AG10803 (cell line): ENCODE measurements around the gene BTBD16.

Experiments
- DNase-seq: peaks from one replicate; pipeline ENCODE4 v3.0.0; 2010; ENCODE audit warnings: low read depth
- H3K4me3 ChIP-seq: 2 replicates; pipeline ENCODE4 v1.5.1; 2011; ENCODE audit warnings: mild to moderate bottlenecking, low read length, control low read depth
- CTCF ChIP-seq: conservative IDR thresholded peaks from 2 replicates; pipeline ENCODE4 v1.5.1; 2011; ENCODE audit warnings: mild to moderate bottlenecking, low read length, control low read depth, inconsistent platforms

Gene BTBD16

GRCh38 chr10:122306282-122306681 lies 35.2 kb downstream of the BTBD16 start:
- no peak overlapping the region for H3K4me3 ChIP-seq
- no peak for TF ChIP-seq CTCF
- DNase-seq = no peak

GRCh38 chr10:122306744-122307143 lies 35.6 kb downstream of the BTBD16 start:
- DNase-seq = no peak
- H3K4me3 ChIP-seq = no peak overlapping the region
- no peak for TF ChIP-seq CTCF

GRCh38 chr10:122307669-122308416 lies 36.7 kb downstream of the BTBD16 start:
- peak; percentile 94 for DNase-seq
- peak overlapping the region; percentile 51 for H3K4me3 ChIP-seq

GRCh38 chr10:122308417-122309141 lies 37.5 kb downstream of the BTBD16 start:
- no peak for TF ChIP-seq CTCF
- no peak for DNase-seq
- H3K4me3 ChIP-seq = peak overlapping the region; percentile 51

More at GRCh38 chr10:122307669-122308416, 36.7 kb downstream of the BTBD16 start:
- no peak for TF ChIP-seq CTCF

GRCh38 chr10:122310311-122311050 lies 39.4 kb downstream of the BTBD16 start:
- no peak for DNase-seq
- TF ChIP-seq CTCF = no peak
- H3K4me3 ChIP-seq = no peak overlapping the region

GRCh38 chr10:122311051-122311410 lies 39.9 kb downstream of the BTBD16 start:
- TF ChIP-seq CTCF = no peak
- no peak overlapping the region for H3K4me3 ChIP-seq
- DNase-seq = no peak
